Amygdala (tissue), 56 donors: ENCODE data around the gene ZNF324B.
"Not testable (repeated sequence)": the region's sequence is repeated elsewhere in the genome, so short reads cannot be mapped to it uniquely, and the experiment has no call there.

ENCODE experiments used
- DNase-seq, 56 donors: peaks; one replicate each; lab custom pipeline; 2025; lab: John Stamatoyannopoulos, UW

Gene ZNF324B

DNA sequence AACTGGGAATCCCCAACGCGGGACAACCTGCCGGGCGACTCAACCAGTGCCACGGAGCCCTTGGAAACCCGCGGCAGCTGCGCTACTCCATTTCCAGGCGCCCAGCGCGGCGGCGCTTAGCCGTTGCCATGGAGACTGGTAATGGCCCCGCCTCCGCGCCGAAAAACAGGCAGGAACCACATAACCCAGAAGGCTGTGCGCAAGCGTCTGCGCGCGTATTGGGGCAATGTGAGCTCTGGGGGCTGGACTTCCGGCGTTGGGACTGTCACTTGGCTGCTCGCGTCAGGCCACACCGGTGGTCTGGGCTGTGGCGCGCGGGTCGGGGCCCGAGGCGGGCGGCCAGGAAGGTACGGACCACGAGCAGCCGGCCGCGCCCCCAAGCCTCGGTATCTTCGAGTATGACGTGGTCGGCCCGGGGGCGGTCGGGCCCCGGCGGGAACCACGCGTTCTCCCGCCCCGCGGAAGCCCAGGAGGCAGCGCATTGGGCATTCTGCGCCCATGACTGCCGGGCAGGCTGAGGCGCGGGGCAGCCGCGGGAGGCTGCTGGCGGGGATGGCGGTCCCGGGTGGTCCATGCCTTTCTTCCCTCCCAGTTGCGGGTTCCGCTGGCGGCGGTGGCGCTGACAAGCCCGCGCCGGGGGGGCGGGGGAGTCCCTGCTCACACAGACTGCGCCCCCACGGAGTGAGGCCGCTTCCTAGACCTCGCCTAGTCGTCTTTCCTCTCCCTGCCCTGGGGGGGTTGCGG is at the start of gene ZNF324B:
Gene ZNF324B, plus strand, starts transcription at position 265 of the 744 bp plus-strand sequence. CDS start 2,080 bp downstream, outside the sequence.
- peak; percentile 80 to 99 (median 95) for DNase-seq

DNA sequence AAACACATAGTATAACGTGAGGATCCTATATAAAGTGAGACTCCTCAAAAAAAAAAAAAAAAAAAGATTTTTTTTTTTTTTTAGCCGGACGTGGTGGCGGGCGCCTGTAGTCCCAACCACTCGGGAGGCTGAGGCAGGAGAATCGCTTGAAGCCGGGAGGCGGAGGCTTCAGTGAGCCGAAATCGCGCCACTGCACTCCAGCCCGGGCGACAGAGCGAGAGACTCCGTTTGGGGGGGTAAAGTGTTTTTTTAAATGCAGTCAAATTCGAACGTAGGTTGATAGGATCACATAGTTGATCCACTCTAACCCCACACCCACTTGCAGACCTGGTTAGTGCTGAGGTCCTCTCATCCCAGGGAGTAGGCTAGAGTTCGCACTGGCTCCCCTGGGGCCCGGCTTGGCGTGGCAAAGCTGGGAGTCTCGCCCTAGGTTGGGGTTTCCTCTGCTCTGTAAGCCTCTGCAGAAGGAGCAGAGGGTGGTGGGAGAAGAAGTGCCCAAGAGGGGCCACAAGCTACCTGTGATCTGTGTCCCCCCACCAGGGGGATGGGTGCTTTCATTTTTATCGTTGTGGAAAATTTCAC is 49.5 kb upstream of the ZNF324B start:
- DNase-seq: no peak

DNA sequence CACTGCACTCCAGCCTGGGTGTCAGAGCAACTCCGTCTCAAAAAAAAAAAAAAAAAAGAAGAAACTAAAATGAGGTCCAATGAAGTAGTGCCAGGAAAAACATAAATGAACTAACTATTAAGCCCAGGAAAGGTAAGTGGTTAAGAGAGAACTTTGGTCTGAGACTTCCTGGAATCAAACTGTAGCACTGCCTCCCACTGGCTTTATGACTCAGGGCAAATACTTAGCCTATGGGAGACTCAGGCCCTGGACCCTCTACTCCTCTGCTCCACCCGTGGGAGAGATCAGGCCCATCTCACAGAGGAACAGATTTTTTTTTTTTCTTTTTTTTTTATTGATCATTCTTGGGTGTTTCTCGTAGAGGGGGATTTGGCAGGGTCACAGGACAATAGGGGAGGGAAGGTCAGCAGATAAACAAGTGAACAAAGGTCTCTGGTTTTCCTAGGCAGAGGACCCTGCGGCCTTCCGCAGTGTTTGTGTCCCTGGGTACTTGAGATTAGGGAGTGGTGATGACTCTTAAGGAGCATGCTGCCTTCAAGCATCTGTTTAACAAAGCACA is 47.4 kb upstream of the ZNF324B start:
- DNase-seq: not testable (repeated sequence)

DNA sequence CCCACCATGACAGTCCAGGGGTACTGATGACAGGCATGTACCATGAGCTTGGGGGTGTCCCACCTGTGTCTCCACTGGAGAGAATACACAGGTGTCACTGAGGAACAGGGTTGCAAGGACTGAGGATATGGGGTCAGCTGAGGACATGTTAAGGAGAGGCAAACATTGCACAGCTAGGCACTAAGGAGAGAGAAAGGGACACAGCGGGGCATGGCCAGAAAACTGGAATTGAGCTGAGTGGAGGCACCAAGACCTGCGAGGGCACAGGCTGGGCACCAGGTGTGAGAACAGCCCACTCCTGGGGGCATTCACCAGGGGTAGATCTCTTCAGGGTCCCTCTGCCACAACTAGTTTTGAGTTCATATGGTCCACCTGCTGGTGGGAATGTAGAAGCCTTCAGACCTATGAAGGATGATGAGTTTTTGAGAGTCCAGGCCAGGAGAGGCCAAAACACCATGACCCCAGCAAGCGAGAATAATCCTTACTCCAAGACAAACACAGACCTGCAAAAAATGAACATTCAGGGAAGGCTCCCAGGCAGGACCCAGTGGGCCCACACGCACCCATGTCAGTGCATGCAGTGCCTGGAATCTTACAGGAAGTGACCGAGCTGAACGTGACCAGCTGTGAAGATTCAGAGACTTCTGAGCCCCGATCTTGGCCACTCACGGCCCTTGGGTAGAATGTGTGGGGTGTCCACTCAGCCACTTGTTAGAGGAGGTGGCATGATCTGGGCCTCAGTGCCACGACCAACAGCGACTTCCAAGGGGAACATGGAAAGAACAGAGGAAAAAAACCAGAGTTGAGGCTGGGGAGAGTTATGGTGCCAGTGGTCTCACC is 44.4 kb upstream of the ZNF324B start:
- no peak for DNase-seq

DNA sequence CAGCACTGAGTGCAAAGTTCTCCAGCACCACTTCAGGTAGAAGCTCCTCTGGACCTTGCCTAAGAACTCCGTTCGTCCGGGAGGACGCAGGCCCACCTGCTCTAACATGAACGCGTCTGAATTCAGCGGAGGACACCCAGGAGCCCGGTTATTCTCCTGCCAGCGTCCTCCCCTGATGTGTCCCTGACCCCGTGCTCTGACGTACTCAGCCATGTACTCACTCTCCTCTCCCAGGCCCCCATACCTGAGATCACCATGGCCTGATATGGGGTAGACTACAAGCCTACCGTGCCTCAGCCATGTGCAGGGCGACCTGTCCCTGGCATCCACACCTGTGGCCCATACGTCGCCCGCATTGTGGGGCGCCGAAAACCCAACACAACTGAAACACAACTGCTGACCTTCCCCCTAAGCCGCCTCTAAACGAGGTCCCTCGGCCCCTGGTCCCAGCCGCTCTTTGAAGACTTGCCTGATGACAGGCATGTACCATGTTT is 43.7 kb upstream of the ZNF324B start:
- no peak for DNase-seq

DNA sequence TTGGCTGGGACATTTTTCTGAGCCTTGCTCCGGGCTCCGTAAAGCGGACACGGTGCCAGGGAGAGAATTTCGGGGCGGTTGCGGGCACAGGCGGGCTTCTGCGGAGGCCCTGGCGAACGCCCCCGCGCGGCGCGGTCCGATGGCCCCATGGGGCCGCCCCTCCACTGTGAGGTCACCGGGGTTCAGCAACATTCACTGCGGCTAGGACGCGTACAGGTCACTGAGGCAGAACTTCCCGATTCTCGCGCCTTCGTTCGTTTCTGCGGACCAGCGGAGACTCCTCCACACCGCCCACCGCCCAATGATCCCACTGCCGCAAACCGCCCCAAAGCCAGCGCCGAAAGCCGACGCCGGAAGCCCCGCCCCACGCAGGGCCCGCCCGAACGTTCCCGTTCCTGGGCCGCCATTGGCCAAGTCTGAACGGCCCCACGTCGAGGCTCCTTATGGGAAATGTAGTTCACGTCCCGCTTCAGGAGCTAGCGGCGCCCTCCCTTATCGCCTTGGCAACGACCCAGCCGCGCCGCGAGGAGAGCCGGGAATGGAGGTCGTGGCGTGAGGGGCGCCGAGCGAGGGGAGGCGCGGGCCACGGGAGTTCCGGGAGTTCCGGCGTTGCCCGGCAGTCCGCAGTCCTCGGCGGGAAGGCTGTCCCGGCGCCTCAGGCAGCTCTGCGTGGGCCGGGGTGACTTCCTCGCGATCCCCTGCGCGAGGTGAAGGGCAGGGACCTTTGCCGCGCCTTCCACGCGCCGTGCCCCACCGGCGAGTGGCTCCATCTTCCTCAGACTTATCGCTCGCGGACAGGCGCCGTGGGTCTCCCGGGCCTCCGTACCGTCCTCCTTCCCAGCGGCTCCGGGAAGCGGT is 43.0 kb upstream of the ZNF324B start, which contains the start of gene ZNF584:
Gene ZNF584, plus strand, starts transcription at position 498 of the 858 bp plus-strand sequence. CDS start 499 bp downstream, outside the sequence.
- DNase-seq: peak; percentile 55 to 97 (median 92)

DNA sequence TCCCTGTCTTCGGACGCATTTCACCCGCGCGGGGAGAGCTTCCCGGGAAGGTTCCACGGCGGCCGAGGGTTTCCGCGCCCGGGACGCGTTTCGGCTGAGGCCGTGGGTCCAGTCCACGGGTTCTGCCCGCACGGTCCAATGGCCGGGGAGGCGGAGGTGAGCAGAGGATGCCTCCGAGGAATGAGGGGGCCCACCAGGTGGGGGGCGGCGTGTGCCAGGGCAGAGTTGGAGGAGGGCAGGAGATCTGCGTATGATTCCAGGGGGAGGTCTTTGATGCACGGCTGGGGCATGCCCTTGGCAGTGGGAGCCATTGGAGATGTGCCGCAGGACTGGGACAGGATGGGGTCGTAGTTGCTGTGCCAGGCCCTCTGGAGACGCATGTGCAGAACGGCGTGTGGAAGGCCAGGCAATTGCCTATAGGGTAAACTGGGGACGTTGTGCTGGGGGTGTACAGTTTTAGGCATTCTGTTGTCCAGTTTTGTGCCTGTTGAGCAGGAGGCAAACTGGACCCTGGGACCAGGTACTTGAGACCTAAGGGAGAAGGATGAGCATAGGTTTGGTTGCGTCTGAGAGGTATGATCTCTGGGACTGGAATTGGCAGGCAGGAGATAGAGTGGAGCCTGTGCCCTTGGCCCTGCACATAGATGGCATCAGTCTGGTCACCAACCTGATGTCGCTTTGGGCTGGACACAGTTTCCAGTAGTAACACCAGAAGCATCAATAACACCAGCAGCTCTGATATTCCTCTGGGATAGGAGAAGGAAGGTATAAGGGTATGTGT is 42.2 kb upstream of the ZNF324B start:
- DNase-seq: peak in 10 of 56 donors; percentile 10 to 45 (median 31)

DNA sequence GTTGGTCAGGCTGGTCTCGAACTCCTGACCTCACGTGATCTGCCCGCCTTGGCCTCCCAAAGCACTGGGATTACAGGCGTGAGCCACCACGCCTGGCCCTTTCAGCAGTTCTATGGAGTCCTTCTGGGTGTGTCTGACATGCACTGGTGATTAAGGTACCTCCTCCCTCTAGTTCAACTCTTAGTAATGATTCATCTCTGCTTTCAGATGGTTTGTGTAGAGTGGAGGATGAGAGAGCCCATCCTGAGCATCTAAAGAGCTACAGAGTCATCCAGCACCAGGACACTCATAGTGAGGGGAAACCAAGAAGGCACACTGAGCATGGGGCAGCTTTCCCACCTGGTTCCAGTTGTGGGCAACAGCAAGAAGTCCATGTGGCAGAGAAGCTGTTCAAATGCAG is 34.8 kb upstream of the ZNF324B start:
- DNase-seq: no peak

DNA sequence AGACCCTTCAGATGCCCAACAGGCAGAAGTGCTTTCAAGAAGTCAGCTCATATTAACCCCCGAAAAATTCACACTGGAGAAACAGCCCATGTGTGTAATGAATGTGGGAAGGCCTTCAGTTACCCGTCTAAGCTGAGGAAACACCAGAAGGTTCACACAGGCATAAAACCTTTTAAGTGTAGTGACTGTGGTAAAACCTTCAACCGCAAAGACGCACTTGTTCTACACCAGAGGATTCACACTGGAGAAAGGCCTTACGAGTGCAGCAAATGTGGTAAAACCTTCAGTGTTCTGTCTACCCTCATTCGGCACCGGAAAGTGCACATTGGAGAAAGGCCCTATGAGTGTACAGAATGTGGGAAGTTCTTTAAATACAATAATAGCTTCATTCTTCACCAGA is 34.4 kb upstream of the ZNF324B start:
- no peak for DNase-seq

DNA sequence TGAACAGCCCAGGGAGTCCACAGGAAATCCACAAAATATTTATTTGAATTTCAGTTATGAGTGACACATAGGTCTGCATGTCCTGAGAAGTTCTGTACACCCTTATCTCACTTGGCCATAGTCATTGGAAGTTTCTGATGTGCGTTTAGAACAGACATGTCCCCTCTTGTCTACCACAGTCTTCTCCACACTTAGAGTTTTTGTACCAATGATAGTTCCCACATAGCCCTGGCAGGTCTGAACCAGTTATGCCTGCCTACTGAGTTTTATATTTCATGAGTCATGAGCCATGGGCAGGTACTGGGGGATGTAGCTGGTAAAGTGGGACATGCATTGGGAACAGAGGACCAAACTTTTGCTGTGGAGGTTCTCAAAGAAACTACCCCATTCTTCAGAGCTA is 22.8 kb upstream of the ZNF324B start:
- no peak for DNase-seq

DNA sequence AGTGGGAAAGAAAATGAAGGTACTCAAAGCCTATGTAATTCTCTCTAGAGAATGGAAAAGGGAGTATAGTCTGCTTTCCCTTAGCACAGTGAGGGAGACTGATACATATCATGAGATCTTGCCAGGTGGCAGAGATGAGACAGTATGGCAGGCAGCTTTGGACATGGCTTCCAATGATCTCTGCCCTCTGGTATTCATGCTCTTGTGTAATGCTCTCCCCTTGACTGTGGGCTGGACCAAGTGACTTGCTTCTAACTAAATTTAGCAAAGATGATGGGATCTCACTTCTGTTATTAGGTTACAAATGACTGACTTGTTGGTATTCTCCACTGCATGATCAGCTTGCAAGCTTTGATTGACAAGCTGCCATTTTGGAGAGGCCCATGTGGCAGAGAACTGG is 21.7 kb upstream of the ZNF324B start:
- DNase-seq: no peak

DNA sequence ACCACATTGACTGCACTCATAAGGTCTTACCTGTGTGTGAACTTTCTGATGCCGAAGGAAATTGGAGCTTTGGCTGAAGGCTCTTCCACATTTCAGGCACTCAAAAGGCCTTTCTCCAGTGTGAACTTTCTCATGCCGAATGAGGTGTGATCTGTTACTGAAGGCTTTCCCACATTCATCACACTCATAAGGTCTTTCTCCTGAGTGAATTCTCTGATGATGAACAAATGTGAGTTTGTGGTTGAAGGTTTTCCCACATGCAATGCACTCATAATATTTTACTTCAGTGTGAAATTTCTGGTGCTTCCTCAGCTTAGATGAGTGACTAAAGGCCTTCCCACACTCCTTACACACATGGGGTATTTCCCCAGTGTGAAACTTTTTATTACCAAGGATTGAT is 17.2 kb upstream of the ZNF324B start:
- DNase-seq: no peak

DNA sequence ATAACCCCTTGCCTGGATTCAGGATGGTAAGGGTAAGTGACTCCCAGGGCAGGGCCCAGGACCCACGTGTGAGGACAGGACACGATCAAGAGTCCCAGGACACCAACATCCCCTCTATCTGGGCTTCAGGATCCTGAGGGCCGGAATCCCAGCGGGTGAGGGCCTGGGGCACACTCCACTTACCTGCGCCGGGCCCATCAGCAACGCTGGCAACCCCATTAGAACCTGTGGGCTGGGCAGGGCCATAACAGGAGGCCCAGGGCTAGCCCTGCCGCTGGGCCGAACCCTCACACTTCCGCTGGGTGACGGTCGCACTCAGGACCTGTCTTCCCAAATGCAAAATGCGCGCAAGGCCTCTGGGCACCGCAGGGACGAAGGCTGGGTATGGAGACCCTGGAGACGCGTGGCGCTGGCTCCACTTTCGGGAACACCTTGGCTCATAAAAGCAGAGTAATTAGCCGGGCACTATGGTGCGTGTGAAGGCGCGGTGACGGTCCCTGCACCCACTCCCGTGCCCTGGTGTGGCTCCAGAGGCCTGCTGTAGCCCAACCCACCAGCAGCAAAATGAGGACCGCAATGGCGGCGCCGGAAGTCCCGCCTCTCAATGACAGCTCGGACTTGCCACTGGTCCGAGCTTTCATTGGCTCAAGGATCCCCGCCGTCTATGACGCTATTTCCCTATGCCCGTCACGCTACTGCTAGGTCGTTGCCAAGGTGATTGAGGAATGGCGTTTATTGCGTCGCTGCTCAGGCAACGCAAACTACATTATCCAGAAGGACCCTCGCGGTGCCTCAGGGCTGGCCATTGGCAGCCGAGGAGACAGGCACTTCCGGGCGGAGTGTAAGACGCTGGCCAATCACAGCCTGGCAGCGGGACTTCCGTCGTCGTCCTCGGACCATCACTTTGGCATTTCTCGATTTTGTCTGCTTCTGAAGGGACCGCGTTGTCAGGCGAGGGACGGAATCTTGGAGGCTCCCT is 11.6 kb upstream of the ZNF324B start, which contains the start of gene ZNF132:
Gene ZNF132, minus strand, starts transcription at position 578 of the 979 bp plus-strand sequence. Its CDS starts 332 bp downstream, at position 246.
- DNase-seq: peak; percentile 66 to 100 (median 98)

DNA sequence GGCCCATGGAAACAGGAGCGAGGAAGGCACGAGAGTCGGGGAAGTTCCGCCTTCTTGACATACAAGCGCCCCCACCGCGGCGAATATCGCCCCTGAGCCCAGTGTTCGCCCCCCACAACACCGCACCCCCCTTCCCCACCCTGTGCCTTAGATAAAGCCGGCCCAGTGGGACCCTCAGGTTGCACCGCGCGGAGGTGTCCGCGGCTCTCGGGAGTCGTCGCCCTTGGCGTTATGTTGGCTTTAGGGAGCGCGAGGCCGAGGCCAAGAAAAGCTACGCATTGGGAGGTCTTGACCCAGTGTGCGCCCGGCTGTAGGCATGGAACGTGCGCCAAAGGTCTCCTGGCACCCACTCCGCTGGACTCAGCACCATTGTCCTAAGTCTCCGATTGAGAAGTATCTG is 10.9 kb upstream of the ZNF324B start:
- peak in 2 of 56 donors; percentile 40 to 54 for DNase-seq

DNA sequence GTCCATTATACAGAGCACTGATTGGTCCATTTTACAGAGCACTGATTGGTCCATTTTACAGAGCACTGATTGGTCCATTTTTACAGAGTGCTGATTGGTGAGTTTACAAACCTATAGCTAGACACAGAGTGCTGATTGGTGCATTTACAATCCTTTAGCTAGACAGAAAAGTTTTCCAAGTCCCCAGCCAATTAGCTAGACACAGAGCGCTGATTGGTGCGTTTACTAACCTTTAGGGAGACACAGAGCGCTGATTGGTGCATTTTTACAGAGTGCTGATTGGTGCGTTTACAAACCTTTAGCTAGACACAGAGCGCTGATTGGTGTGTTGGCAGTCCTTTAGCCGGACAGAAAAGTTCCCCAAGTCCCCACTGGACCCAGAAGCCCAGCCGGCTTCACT is 8.4 kb upstream of the ZNF324B start:
- DNase-seq: not testable (repeated sequence)

DNA sequence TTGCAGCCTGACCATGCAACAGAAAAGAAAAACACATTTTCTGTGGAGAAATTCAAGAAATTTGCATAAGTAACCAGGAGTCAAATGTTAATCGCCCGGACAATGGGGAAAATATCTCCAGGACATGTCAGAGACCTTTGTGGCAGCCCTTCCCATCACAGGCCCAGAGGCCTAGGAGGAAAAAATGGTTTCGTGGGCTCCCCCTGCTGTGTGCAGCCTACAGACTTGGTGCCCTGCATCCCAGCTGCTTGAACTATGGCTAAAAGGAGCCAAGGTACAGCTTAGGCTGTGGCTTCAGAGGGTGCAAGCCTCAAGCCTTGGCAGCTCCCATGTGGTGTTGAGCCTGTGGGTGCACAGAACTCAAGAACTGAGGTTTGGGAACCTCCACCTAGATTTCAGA is 2.6 kb upstream of the ZNF324B start:
- not testable (repeated sequence) for DNase-seq

DNA sequence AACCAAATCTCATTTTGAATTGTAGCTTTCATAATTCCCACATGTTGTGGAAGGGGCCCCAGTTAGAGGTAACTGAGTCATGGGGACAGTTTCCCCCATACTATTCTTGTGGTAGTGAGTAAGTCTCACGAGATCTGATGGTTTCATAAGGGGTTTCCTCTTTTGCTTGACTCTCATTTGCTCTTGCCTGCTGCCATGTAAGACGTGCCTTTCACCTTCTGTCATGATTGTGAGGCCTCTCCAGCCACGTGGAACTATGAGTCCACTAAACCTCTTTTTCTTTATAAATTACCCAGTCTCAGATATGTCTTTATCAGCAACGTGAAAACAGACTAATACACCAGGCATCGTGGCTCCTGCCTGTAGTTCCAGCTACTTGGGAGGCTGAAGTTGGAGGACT is 1.4 kb upstream of the ZNF324B start:
- not testable (repeated sequence) for DNase-seq
